ENCODE results near the gene GAB3.

DNA sequence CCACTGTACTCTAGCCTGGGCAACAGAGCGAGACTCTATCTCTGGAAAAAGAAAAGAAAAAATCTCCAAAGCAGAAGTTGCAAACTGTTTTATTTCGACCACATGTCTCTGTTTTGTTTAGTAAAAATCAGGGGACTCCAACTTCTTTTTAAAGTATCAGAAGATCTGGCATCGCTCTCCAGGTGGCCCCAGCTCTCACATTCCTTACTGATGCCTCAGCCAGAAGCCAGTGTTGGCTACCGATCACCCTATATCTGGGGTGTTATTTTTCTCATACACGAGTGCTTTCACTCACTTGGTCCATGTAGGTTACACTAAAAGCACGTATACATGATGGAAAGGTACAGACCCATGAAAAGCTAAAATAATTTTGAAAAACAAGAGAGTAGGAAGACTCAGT is 46.1 kb upstream of the GAB3 start:
- TF ChIP-seq, protein P1, sequence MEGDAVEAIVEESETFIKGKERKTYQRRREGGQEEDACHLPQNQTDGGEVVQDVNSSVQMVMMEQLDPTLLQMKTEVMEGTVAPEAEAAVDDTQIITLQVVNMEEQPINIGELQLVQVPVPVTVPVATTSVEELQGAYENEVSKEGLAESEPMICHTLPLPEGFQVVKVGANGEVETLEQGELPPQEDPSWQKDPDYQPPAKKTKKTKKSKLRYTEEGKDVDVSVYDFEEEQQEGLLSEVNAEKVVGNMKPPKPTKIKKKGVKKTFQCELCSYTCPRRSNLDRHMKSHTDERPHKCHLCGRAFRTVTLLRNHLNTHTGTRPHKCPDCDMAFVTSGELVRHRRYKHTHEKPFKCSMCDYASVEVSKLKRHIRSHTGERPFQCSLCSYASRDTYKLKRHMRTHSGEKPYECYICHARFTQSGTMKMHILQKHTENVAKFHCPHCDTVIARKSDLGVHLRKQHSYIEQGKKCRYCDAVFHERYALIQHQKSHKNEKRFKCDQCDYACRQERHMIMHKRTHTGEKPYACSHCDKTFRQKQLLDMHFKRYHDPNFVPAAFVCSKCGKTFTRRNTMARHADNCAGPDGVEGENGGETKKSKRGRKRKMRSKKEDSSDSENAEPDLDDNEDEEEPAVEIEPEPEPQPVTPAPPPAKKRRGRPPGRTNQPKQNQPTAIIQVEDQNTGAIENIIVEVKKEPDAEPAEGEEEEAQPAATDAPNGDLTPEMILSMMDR (IDR thresholded peaks at IDR 0.05 in 2 of 3, conservative IDR thresholded peaks at IDR 0.05 in 1 of 3; ENCODE audit: borderline replicate concordance in 1 of 3, insufficient read depth in 1 of 3, low read depth in 2 of 3, low read length in 2 of 3): no peak
- TF ChIP-seq, protein P2, sequence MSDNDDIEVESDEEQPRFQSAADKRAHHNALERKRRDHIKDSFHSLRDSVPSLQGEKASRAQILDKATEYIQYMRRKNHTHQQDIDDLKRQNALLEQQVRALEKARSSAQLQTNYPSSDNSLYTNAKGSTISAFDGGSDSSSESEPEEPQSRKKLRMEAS (IDR thresholded peaks at IDR 0.05): no peak
- no peak for TF ChIP-seq EZH2 (IDR thresholded peaks at IDR 0.05)
- no peak for TF ChIP-seq EGR1 (IDR thresholded peaks at IDR 0.05; ENCODE audit: low read depth)

Data from HCT116 (cell line).